GM12878 (cell line): ENCODE results near the gene REEP6.

Source experiments
- BRCA1 ChIP-seq: IDR thresholded peaks from 2 replicates; pipeline ENCODE4 v1.6.1; 2011; ENCODE audit warnings: low read depth, low read length, improper control_type of control experiment
- KAT2A ChIP-seq: conservative IDR thresholded peaks from 2 replicates; pipeline ENCODE4 v1.6.1; 2011; ENCODE audit warnings: low read depth, low read length; ENCODE audit not compliant: control insufficient read depth
- POLR2A ChIP-seq: IDR thresholded peaks from 2 replicates; pipeline ENCODE4 v1.6.1; 2011; ENCODE audit warnings: low read depth, mild to moderate bottlenecking, low read length
- POLR2AphosphoS5 ChIP-seq: IDR thresholded peaks from 2 replicates; pipeline ENCODE4 v1.6.1; 2011; ENCODE audit warnings: mild to moderate bottlenecking, low read length, inconsistent platforms
- RFX5 ChIP-seq: IDR thresholded peaks from 2 replicates; pipeline ENCODE4 v1.6.1; 2011; ENCODE audit warnings: low read depth, low read length, improper control_type of control experiment
- SMAD5 ChIP-seq: IDR thresholded peaks from 2 replicates; pipeline ENCODE4 v1.6.1; 2016; ENCODE audit warnings: antibody characterized with exemption, low read depth
- SRF ChIP-seq, 2 experiments: IDR thresholded peaks; 2 replicates each; pipeline ENCODE4 v1.6.1; 2011; ENCODE audit warnings: low read depth in 2 of 2, low read length in 2 of 2, mild to moderate bottlenecking in 1 of 2, moderate library complexity in 1 of 2
- YY1 ChIP-seq: IDR thresholded peaks from 2 replicates; pipeline ENCODE4 v1.6.1; 2011; ENCODE audit warnings: low read depth, mild to moderate bottlenecking, low read length
- TF ChIP-seq, protein P1 (sequence below), 3 experiments: IDR thresholded peaks in 2 of 3; conservative IDR thresholded peaks in 1 of 3; 2 replicates each; pipeline ENCODE4 v1.5.1; 2011; ENCODE audit warnings: low read depth in 3 of 3, low read length in 3 of 3, mild to moderate bottlenecking in 3 of 3, control low read depth in 2 of 3, moderate library complexity in 2 of 3, inconsistent platforms in 1 of 3, mixed read lengths in 1 of 3; ENCODE audit not compliant: control insufficient read depth in 2 of 3, insufficient read depth in 1 of 3; ENCODE audit errors: extremely low read depth in 1 of 3
- TF ChIP-seq, protein P2 (sequence below): fragments of 150-350 bp; IDR thresholded peaks from 2 replicates; pipeline ENCODE4 v1.6.1; 2014; ENCODE audit warnings: mild to moderate bottlenecking, low read depth, low read length

DNA sequence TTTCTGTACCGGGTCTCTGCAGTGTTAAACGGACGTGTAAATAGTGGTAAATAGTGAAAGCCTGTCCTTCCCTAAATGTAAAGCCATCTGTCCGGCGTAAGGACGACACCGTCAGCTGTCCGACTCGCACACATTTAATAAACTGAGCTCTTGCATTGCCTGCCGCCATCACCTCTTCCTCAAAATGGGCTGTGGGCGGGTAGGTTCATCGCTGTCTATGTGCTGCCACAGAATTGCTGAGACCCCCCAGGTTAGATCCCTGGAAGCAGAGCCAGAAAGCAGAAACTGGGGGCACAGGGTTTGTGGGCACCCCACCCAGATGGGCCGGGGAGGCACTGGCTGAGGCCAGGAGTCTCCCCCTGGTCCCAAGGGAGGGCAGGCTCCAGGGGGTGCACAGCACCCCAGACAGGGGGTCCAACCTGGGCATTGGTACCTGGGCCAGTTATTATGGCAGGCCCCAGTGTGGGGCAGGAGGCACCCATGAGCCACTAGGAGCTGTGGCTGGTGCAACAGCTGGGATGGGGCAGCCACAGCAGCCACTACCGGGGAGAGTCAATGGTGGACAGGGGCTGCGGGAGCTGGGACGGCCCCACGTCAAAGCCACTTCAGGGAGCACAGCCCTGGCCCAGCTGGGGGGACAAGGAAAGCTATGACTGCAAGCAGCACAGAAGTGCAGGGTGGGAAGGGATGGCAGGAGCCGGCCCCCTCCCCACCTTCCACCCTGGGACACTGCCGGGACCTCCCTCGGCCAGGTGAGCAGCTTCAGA lies 17.7 kb upstream of the REEP6 start:
- TF ChIP-seq SMAD5 (no peak), KAT2A (no peak), YY1 (no peak), POLR2A (peak; percentile 33; the same call in 1 of the 2 replicates), RFX5 (no peak), POLR2AphosphoS5 (no peak), BRCA1 (no peak), SRF (IDR thresholded peaks at IDR 0.05; ENCODE audit: low read depth in 2 of 2, low read length in 2 of 2) (no peak)
- TF ChIP-seq, protein P1, sequence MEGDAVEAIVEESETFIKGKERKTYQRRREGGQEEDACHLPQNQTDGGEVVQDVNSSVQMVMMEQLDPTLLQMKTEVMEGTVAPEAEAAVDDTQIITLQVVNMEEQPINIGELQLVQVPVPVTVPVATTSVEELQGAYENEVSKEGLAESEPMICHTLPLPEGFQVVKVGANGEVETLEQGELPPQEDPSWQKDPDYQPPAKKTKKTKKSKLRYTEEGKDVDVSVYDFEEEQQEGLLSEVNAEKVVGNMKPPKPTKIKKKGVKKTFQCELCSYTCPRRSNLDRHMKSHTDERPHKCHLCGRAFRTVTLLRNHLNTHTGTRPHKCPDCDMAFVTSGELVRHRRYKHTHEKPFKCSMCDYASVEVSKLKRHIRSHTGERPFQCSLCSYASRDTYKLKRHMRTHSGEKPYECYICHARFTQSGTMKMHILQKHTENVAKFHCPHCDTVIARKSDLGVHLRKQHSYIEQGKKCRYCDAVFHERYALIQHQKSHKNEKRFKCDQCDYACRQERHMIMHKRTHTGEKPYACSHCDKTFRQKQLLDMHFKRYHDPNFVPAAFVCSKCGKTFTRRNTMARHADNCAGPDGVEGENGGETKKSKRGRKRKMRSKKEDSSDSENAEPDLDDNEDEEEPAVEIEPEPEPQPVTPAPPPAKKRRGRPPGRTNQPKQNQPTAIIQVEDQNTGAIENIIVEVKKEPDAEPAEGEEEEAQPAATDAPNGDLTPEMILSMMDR (IDR thresholded peaks at IDR 0.05 in 2 of 3, conservative IDR thresholded peaks at IDR 0.05 in 1 of 3; ENCODE audit: control insufficient read depth in 2 of 3, extremely low read depth in 1 of 3, insufficient read depth in 1 of 3, low read depth in 3 of 3, low read length in 3 of 3) = no peak
- TF ChIP-seq, protein P2, sequence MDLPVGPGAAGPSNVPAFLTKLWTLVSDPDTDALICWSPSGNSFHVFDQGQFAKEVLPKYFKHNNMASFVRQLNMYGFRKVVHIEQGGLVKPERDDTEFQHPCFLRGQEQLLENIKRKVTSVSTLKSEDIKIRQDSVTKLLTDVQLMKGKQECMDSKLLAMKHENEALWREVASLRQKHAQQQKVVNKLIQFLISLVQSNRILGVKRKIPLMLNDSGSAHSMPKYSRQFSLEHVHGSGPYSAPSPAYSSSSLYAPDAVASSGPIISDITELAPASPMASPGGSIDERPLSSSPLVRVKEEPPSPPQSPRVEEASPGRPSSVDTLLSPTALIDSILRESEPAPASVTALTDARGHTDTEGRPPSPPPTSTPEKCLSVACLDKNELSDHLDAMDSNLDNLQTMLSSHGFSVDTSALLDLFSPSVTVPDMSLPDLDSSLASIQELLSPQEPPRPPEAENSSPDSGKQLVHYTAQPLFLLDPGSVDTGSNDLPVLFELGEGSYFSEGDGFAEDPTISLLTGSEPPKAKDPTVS = no peak
